Effector memory CD4-positive, alpha-beta T cell (primary cell): ENCODE measurements around the gene KDM2A.
A peak's percentile ranks its signal among the peaks of the same experiment; 100 is the strongest.

Source experiments
- DNase-seq, 3 donors: peaks; one replicate each; pipeline ENCODE4 v3.0.0-alpha.2; 2020
- H3K27ac ChIP-seq: 2 replicates; pipeline ENCODE4 v1.7.0; 2013; ENCODE audit warnings: mild to moderate bottlenecking, low read length, moderate library complexity; ENCODE audit not compliant: insufficient read depth, poor library complexity, severe bottlenecking
- H3K27me3 ChIP-seq: replicated peaks from 2 replicates; pipeline ENCODE4 v1.7.0; 2013; ENCODE audit warnings: mild to moderate bottlenecking, low read length; ENCODE audit not compliant: insufficient read depth, control insufficient read depth, poor library complexity, severe bottlenecking
- H3K36me3 ChIP-seq: 2 replicates; pipeline ENCODE4 v1.7.0; 2013; ENCODE audit warnings: mild to moderate bottlenecking, low read length, moderate library complexity; ENCODE audit not compliant: control insufficient read depth, insufficient read depth
- H3K4me1 ChIP-seq: 2 replicates; pipeline ENCODE4 v1.7.0; 2013; ENCODE audit warnings: low read length, mild to moderate bottlenecking; ENCODE audit not compliant: control insufficient read depth, insufficient read depth, poor library complexity, severe bottlenecking
- H3K4me3 ChIP-seq: 2 replicates; pipeline ENCODE4 v1.7.0; 2013; ENCODE audit warnings: low read length, low read depth, mild to moderate bottlenecking; ENCODE audit not compliant: insufficient read depth, poor library complexity, severe bottlenecking
- H3K9me3 ChIP-seq: 2 replicates; pipeline ENCODE4 v1.7.0; 2013; ENCODE audit warnings: mild to moderate bottlenecking, low read length, moderate library complexity; ENCODE audit not compliant: control insufficient read depth

Gene KDM2A

GRCh38 chr11:67277231-67277961, 158.3 kb downstream of the KDM2A start:
- peak overlapping the region; percentile 46 for H3K4me3 ChIP-seq
- H3K4me1 ChIP-seq = peaks cover 94% of the 10 kb centered on the region
- peak; percentile 87 to 90 (median 88) for DNase-seq
- peak overlapping the region; percentile 88 for H3K27ac ChIP-seq
- peaks cover 54% of the 10 kb centered on the region for H3K36me3 ChIP-seq
- H3K9me3 ChIP-seq = no peaks in the 10 kb centered on the region
- no peaks in the 10 kb centered on the region for H3K27me3 ChIP-seq

GRCh38 chr11:67278135-67278938, 159.3 kb downstream of the KDM2A start:
- Histone ChIP-seq H3K9me3 (no peaks in the 10 kb centered on the region), H3K27me3 (no peaks in the 10 kb centered on the region), H3K27ac (peak overlapping the region; percentile 88), H3K4me3 (peak overlapping the region; percentile 46), H3K4me1 (peaks cover 85% of the 10 kb centered on the region), H3K36me3 (peaks cover 58% of the 10 kb centered on the region)
- DNase-seq = no peak

- H3K36me3 ChIP-seq = peaks cover 65% of the 10 kb centered on the region
- H3K4me1 ChIP-seq = peaks cover 80% of the 10 kb centered on the region
- H3K27me3 ChIP-seq = no peaks in the 10 kb centered on the region
- no peaks in the 10 kb centered on the region for H3K9me3 ChIP-seq
- no peak for DNase-seq
- H3K4me3 ChIP-seq = no peak overlapping the region
- peak overlapping the region; percentile 88 for H3K27ac ChIP-seq
Measured at GRCh38 chr11:67278939-67279588, 160.0 kb downstream of the KDM2A start.

- Histone ChIP-seq H3K27me3 (no peaks in the 10 kb centered on the region), H3K4me1 (peaks cover 73% of the 10 kb centered on the region), H3K27ac (peak overlapping the region; percentile 88), H3K9me3 (no peaks in the 10 kb centered on the region), H3K4me3 (no peak overlapping the region), H3K36me3 (peaks cover 72% of the 10 kb centered on the region)
- DNase-seq = no peak
Measured at GRCh38 chr11:67279589-67280340, 160.7 kb downstream of the KDM2A start.

GRCh38 chr11:67280341-67280787, 161.3 kb downstream of the KDM2A start:
- Histone ChIP-seq H3K9me3 (no peaks in the 10 kb centered on the region), H3K4me1 (peaks cover 73% of the 10 kb centered on the region), H3K27ac (peak overlapping the region; percentile 88), H3K36me3 (peaks cover 78% of the 10 kb centered on the region), H3K4me3 (no peak overlapping the region), H3K27me3 (no peaks in the 10 kb centered on the region)
- DNase-seq = no peak

GRCh38 chr11:67280788-67281551, 161.9 kb downstream of the KDM2A start:
- Histone ChIP-seq H3K4me3 (no peak overlapping the region), H3K36me3 (peaks cover 80% of the 10 kb centered on the region), H3K27ac (peak overlapping the region; percentile 88), H3K9me3 (no peaks in the 10 kb centered on the region), H3K27me3 (no peaks in the 10 kb centered on the region), H3K4me1 (peaks cover 73% of the 10 kb centered on the region)
- DNase-seq = no peak

- Histone ChIP-seq H3K27ac (peak overlapping the region; percentile 88), H3K4me3 (no peak overlapping the region), H3K27me3 (no peaks in the 10 kb centered on the region), H3K4me1 (peaks cover 73% of the 10 kb centered on the region), H3K36me3 (peaks cover 84% of the 10 kb centered on the region), H3K9me3 (no peaks in the 10 kb centered on the region)
- DNase-seq = no peak
Measured at GRCh38 chr11:67281552-67282150, 162.6 kb downstream of the KDM2A start.

- Histone ChIP-seq H3K4me1 (peaks cover 73% of the 10 kb centered on the region), H3K27me3 (no peaks in the 10 kb centered on the region), H3K27ac (peak overlapping the region; percentile 61), H3K4me3 (no peak overlapping the region), H3K36me3 (peaks cover 87% of the 10 kb centered on the region), H3K9me3 (no peaks in the 10 kb centered on the region)
- no peak for DNase-seq
Measured at GRCh38 chr11:67282155-67282875, 163.3 kb downstream of the KDM2A start.
